HG03558 (cell line): ENCODE measurements around the gene IFIT2.
"Not testable (repeated sequence)": the region's sequence is repeated elsewhere in the genome, so short reads cannot be mapped to it uniquely, and the experiment has no call there.

ENCODE experiments used
- ATAC-seq: cut with Tn5 transposase; IDR thresholded peaks from one replicate; pipeline ENCODE4 v1.9.1; 2021; ENCODE audit warnings: moderate number of reproducible peaks; ENCODE audit not compliant: unreplicated experiment; ENCODE audit errors: extremely low read depth

The IFIT2 gene

DNA sequence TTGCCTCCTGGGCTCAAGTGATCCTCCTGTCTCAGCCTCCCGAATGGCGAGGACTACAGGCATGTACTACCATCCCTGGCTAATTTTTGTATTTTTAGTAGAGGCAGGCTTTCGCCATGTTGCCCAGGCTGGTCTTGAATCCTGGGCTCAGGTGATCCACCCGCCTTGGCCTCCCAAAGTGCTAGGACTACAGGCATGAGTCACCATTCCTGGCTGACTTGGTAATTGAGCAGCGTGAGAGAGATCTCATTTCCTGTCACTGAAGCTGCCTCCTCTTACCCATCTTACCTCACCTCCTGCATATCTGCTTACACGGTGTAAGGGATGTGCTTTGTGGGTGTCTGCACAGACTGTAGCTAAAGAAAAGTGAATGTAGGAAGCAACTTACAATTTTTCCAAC, 35.6 kb downstream of the IFIT2 start:
- no peak for ATAC-seq

DNA sequence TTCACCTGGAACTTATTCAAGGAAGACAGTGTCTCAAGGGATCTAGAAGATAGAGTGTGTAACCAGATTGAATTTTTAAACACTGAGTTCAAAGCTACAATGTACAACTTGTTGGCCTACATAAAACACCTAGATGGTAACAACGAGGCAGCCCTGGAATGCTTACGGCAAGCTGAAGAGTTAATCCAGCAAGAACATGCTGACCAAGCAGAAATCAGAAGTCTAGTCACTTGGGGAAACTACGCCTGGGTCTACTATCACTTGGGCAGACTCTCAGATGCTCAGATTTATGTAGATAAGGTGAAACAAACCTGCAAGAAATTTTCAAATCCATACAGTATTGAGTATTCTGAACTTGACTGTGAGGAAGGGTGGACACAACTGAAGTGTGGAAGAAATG, 36.9 kb downstream of the IFIT2 start:
- ATAC-seq = no peak

DNA sequence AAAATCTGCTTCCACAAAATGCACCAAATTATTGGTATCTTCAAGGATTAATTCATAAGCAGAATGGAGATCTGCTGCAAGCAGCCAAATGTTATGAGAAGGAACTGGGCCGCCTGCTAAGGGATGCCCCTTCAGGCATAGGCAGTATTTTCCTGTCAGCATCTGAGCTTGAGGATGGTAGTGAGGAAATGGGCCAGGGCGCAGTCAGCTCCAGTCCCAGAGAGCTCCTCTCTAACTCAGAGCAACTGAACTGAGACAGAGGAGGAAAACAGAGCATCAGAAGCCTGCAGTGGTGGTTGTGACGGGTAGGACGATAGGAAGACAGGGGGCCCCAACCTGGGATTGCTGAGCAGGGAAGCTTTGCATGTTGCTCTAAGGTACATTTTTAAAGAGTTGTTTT, 38.0 kb downstream of the IFIT2 start:
- ATAC-seq = no peak

DNA sequence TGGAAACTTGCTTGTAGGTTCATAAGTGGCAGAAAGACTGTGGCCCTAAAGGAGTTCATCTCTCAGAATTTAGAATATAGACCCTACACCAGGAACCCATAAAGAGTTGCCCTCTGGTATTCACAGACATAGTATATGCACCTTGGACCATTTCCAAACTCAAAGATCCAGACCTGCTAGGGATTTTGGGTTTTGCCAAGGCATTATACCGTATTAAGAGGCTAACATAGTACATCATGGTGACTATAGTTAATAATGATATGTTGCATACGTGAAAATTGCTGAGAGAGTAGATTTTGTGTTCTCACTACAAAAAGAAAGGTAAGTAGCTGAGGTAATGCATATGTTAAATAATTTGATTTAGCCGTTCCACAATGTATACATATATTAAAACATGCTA, 39.8 kb downstream of the IFIT2 start:
- ATAC-seq = no peak

DNA sequence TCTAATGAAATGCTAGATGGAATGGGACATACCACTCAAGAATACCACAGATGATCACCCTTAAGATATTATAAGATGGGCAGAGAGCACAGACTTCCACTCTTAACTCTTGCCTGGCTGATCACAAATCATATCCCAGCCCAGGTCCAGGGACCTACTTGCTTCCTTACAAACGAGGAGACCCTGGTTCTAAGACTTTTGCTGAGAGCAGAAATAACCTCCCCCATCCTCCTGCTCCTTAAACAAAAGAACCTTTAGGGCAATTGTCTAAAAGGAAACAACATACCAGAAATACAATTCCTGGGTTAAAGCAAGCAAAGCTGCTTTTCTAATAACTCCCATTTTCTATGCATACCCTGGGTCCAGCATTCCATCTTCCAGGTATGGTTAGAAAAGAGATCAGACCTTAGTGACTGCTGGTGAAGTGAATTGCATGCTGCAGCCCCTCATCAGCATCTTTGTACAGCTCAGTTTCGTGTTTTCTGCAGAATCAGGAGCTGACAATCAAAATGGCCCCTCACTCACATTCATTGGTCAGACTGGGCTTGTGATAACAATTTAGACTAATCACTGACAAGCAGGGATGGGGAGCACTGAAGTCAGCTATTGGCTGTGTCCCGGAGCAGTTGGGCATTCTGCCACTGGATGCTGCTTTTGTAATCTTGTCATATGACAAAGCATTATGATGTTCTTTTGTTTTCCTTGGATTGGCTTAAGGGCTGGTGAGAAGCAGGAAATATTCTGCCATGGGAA, 40.5 kb downstream of the IFIT2 start:
- ATAC-seq = no peak

DNA sequence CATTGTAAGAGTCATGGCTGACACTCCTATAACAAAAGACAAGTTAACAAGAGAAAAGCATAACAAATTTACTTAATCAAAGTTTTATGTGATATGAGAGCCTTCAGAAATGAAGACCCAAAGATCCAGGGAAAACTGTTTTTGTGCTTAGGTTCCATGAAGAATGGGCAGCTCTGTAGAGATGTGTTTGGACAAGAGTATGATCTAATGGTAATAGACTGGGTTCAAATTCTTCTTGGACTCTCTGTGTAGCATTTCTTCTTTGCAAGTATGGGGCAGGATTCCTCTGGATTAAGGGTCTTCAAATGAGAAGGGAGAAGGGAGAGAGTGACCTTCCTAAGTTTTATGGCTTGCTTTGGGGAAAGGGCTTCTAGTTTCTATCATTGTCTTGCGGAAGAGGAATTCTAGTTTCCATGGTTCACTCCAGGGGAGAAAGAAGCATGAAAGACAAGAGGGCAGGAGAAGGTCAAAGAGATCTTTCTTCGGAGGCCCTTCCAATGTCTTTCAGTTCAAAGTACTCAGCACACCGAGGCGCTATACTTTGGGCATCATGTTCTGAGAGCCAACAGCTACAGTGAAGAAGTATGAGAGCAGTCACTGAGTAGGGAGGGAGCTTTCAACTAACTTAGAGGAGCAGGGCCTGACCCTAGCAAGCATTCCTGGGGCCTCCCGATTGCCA, 41.4 kb downstream of the IFIT2 start:
- no peak for ATAC-seq

DNA sequence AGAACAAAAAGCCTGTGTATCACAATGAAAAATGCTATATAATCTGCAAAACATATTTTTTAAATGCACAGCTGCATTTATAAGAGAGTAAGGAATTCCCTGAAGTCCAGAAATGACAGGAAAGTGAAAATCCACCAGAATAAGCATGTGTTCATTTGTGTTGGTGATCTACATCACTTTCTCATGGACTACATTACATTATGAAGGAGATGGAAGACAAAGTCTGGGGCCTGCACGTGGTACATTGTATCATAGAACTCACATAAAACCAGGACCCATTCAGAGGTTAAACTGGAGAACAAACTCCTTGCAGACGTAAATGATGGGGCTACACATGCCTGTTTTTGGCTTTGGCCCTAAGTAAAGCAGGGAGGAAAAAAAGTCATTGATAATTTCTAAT, 42.3 kb downstream of the IFIT2 start:
- no peak for ATAC-seq

DNA sequence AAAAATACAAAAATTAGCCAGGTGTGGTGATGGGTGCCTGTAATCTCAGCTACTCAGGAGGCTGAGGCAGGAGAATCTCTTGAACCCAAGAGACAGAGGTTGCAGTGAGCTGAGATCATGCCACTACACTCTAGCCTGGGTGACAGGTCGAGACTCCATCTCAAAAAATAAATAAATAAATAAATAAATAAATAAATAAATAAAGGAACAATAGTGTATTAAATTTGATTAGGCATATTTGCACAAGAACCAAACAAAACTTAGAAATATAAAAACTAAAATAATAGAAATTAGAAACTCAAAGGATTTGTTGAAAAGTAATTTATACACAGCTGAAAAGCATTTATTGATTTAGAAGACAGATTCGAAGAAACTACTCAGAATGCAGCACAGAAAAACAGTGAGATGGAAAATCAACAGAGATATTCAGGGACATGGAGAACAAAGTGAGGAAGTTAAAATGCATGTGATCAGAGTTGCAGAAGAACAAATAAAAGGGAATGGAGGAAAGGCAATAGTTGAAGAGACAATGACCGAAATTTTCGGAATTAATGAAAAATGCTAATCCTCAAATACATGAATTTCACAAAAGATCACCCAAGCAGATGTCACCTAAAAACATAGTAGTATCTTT, 43.6 kb downstream of the IFIT2 start:
- ATAC-seq = no peak

DNA sequence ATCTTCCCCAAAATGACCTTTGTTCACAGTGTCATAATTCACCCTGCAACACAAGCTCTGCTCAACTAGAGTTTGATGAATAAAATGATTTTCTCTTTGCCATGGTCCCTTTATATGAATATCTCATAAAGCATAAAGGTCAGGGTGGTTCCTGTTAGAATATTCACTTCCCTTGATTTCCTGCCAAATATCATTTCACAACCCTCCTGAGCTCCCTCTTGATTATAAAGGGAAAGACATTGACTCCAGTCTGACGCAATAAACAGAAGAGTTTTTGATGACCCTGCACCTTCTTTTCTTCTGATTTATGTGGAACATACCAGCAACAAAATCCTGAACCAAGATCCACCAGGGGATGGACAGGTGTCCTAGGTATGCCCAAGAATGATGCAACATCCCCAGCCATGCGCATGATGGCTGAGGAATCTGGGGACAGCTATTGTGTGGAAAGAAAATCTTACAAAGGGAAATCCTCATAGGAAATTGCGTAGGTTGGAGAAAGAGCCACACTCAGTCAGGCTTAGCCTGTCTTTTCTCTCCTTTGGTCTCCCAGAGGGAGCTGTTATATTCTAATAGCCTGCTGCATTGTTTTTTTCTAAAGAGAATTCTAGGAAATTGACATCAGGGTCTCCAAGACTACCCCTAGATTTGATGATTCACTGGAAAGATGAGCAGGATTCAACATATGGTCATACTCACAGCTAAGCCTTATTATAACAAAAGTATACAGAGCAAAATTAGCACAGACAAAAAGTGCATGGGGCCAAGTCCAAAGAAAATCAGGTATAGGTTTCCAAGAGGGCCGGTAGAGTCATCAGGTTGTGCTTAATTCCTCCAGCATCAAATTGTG, 44.8 kb downstream of the IFIT2 start:
- no peak for ATAC-seq

DNA sequence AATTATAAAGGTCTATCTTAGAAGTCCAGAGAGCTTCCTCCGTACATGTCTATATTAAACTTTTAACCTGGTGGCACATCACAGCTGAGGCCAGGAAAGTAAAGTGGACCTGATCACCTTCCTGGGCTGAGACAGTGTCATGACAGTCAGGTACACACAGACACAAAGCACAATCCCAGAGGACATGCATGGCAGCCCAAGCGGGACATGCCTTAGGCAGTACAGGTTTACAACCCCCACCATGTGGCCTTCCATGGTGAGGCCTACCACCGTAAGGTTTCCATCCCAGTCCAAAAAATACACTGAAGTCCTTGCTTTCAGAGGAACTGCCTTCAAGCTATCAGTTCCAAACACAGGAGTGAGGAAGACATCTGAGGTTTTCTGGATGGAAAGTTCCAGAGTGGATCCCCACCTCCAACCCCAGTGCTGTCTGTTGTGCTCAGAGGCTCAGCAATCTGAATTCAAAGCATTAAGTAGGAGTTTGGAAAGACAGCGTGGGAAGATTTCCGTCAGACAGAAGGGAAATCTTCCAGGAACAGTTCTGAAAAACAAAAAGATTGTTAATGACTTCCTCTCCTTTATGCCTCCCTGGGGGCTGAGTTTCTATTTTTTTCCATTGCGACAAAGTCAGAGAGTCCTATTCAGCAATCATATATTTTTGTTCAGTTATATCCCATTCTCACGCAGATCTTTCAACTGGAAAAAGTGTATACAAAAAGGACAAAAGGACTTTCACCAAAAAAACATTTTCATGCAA, 46.0 kb downstream of the IFIT2 start:
- no peak for ATAC-seq

DNA sequence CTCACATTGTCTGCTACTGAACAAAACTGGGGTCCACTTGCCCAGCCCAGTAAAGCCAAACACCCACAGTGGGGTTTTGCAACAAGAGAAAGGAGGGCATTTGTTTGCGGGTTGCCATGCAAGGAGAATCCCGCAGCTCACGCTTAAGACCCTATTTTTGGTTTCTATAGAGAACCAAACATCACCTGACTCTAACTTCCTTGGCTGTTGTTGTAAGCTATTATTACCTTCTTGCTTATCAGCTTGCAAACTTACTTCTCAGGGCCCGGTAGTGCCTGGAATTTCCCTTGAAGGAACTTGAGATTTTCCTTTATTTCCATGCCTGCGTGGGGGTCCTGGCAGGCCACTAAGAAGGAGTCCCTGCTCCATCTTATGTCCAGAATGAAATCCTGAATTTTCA, 46.6 kb downstream of the IFIT2 start:
- no peak for ATAC-seq

DNA sequence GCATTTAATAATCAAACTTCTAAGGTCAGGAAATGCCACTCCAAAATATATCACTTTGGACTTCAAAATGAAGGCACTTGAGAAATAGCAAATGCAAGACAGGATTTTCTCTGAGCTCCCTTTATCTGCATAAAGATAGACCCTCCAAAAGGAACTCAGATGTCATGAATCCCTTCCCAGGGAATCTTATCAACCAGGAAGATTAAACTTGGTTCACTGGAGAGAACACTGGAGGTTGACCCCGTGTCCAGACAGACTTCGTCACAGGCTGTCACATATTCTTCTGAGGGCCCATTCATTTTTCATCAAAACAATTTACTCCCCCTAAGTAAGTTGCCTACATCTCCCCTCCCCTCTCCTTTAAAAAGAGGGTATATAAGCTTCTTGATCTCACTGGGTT, 47.1 kb downstream of the IFIT2 start:
- ATAC-seq = no peak

DNA sequence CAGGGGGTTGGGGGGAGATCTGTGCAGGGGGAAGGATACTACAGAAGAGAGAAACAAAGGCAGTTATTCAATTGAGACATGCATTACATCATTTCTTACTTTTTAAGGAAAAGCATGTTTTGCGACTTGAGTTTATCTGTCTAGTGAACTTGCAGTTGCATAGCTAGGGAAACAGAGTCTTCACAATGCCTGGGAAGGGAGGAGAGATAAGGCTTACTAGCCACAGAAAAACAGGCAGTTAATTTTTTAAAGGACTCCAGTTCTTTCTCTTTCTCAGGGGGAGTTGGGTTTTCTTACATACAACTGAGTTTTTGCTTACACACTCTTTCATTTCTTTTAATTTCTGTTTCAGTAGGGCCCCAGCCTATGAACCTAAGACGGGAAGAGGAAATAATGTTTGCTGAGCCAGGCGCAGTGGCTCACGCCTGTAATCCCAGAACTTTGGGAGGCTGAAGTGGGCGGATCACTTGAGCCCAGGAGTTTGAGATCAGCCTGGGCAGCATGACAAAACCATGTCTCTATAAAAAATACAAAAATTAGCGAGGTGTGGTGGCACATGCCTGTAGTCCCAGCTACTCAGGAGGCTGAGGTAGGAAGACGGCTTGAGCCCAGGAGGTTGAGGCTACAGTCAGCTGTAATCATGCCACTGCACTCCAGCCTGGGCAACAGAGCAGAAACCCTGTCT, 48.9 kb downstream of the IFIT2 start:
- not testable (repeated sequence) for ATAC-seq

DNA sequence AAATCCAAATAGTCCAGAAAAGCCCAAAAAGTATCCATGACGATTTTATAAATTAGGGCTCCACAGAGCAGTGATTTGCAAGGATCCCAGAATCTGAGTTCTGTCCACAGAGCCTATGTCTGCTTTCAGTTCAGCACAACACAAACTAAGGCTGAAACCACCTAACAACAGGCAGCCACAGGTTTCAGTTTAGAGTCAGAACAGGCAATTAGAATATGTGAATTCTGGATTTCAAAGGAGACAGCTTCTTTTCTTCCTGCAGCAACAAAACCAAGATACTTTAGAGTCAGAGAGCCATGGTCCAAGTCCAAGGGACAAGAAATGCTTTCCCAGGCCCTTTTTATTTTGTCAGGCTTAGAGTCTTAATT, 49.5 kb downstream of the IFIT2 start:
- ATAC-seq = no peak

DNA sequence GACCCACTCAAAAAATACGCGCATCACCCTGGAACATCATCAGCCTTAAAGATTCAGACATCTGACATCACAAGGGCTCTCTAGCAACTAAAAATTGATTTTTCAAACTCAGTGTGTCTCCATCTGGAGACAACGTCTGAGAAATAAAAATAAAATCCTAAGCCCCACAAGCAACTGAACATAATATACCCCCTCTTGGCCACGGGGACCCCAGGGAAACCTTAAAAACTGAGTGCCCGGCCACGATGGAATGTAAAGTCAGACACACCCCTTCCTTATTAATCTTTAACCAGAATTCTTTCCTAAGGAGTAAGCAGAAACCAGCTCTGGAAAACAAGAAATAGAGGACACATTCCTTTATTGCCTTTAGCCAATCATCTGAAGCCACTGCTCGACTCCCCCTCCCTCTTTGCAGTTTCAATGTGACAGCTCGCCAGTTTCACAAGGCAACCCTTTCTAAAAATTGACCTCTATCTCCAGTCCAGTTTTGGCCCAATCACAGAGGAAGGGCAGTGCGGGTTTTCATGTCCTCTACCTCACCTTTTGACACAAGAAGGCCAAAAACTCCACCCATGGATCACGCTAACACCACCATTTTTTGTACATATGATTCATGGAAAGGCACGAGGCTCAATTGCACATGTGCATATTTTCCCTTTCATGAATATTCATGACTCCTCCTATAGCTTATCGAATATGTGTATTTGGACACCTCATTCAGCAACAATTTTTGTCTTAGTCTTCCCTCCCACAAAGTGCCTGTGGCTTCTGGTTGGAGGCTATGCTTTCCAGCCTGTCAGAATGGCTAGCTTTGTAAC, 50.1 kb downstream of the IFIT2 start:
- ATAC-seq = no peak

DNA sequence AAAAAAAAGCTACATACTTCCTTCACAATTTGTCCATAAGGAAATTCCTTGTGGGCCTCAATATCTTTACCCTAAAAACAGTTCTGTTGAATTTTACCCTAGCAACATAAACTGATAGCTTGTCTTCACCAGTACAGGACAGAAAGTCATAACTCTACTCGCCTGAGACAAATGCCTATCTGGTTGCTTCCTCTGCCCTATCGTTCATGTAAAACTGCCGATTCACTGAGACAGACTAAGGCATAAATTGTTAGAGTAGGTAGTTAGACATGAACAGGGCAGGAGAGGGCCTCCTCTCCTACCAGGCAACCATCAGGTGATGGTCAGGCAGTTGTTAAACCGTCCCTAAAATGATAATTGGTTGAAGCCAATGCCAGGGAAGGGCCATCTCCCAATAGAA, 51.0 kb downstream of the IFIT2 start:
- ATAC-seq = no peak

DNA sequence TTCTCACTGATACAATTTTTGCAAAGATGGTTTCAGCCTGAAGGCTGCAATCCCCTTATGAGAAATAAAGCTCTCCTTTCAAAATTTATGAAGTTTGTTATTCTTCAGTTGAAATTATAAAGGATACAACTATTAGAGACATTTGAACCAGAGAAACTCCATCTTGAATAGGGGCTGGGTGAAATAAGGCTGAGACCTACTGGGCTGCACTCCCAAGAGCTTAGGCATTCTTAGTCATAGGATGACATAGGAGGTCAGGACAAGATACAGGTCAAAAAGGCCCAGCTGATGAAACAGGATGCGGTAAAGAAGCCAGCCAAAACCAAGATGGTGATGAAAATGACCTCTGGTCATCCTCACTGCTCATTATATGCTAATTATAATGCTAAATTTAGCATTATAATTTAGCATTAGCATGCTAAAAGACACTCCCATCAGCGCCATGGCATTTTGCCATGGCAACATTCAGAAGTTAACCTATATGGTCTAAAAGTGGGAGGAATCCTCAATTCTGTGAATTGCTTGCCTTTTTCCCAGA, 53.6 kb downstream of the IFIT2 start:
- ATAC-seq = no peak

DNA sequence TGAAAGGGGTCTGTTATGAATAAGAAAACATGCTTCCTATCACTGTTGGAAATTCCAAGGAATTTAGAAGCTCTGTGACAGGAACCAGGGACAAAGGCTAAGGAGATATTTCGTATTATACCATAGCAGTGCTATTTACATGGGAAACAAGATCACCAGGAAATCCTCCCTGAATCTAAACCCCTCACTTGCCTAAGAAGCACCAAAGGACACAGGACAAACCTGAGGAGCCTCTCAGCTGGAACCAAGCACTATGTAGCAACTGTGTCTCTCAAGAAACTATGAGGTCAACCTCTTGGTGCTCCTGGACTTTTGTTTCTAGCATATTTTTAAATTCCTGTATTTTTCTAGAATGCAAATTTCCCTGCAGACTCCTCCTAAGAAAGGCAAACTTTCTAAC, 55.2 kb downstream of the IFIT2 start:
- no peak for ATAC-seq
